HCT116 (cell line): ENCODE results near the gene ARL8B.

Experiments
- CEBPB ChIP-seq: IDR thresholded peaks from 2 replicates; pipeline ENCODE4 v1.6.1; 2012; ENCODE audit warnings: low read depth
- CTCF ChIP-seq, 3 experiments: fragments of 200-600 bp in 1 of 3; sonication (generic) in 1 of 3; IDR thresholded peaks in 2 of 3; conservative IDR thresholded peaks in 1 of 3; 2 replicates each; pipeline ENCODE4 v1.5.1; 2012 to 2017; ENCODE audit warnings: low read depth in 2 of 3, low read length in 2 of 3, antibody characterized with exemption in 1 of 3, borderline replicate concordance in 1 of 3, control low read depth in 1 of 3, mild to moderate bottlenecking in 1 of 3, mixed read lengths in 1 of 3, mixed run types in 1 of 3, moderate library complexity in 1 of 3; ENCODE audit not compliant: insufficient read depth in 1 of 3
- EGR1 ChIP-seq: IDR thresholded peaks from 2 replicates; pipeline ENCODE4 v1.6.1; 2012; ENCODE audit warnings: low read depth
- EZH2 ChIP-seq: fragments of 200-600 bp; sonication (generic); IDR thresholded peaks from 2 replicates; pipeline ENCODE4 v1.6.1; 2017; ENCODE audit warnings: antibody characterized with exemption, mixed run types
- EZH2phosphoT487 ChIP-seq: fragments of 200-600 bp; IDR thresholded peaks from 2 replicates; pipeline ENCODE4 v1.6.1; 2018; ENCODE audit warnings: antibody characterized with exemption, borderline replicate concordance
- MAX ChIP-seq: IDR thresholded peaks from 2 replicates; pipeline ENCODE4 v1.6.1; 2012
- POLR2A ChIP-seq: IDR thresholded peaks from 2 replicates; pipeline ENCODE4 v1.7.0; 2011; ENCODE audit warnings: borderline replicate concordance; ENCODE audit not compliant: insufficient read depth, insufficient read length; ENCODE audit errors: extremely low read depth
- POLR2AphosphoS5 ChIP-seq: IDR thresholded peaks from 2 replicates; pipeline ENCODE4 v1.6.1; 2011; ENCODE audit warnings: mild to moderate bottlenecking, low read depth, low read length, moderate library complexity
- RAD21 ChIP-seq: IDR thresholded peaks from 2 replicates; pipeline ENCODE4 v1.6.1; 2012; ENCODE audit warnings: low read depth, mild to moderate bottlenecking
- REST ChIP-seq: IDR thresholded peaks from 2 replicates; pipeline ENCODE4 v1.6.1; 2012; ENCODE audit warnings: low read depth
- SIN3A ChIP-seq: IDR thresholded peaks from 2 replicates; pipeline ENCODE4 v1.6.1; 2012; ENCODE audit warnings: low read depth
- YY1 ChIP-seq: IDR thresholded peaks from 2 replicates; pipeline ENCODE4 v1.6.1; 2011; ENCODE audit warnings: low read length, low read depth, moderate library complexity, mild to moderate bottlenecking; ENCODE audit not compliant: insufficient replicate concordance; ENCODE audit errors: extremely low read depth
- ZBTB33 ChIP-seq: IDR thresholded peaks from 2 replicates; pipeline ENCODE4 v1.6.1; 2011; ENCODE audit warnings: mild to moderate bottlenecking, low read length, moderate library complexity; ENCODE audit not compliant: insufficient replicate concordance; ENCODE audit errors: extremely low read depth
- ZNF274 ChIP-seq: fragments of 200-500 bp; sonication (Bioruptor generic); IDR thresholded peaks from 2 replicates; pipeline ENCODE4 v1.6.1; 2014; ENCODE audit warnings: mild to moderate bottlenecking, low read depth, low read length, inconsistent platforms

- TF ChIP-seq EGR1 (no peak), CTCF (IDR thresholded peaks at IDR 0.05 in 2 of 3, conservative IDR thresholded peaks at IDR 0.05 in 1 of 3; ENCODE audit: borderline replicate concordance in 1 of 3, insufficient read depth in 1 of 3, low read depth in 2 of 3, low read length in 2 of 3) (no peak), POLR2A (no peak), REST (no peak), EZH2phosphoT487 (no peak), POLR2AphosphoS5 (no peak), YY1 (no peak), ZBTB33 (no peak), MAX (no peak), SIN3A (no peak), ZNF274 (no peak), RAD21 (no peak), EZH2 (no peak), CEBPB (no peak)
These were observed 98.8 kb downstream of the ARL8B start for GRCh38 chr3:5220667-5221431.
